ENCODE data around the gene SLC25A22.

- TF ChIP-seq CTCF (IDR thresholded peaks at IDR 0.05) (no peak), E2F6 (IDR thresholded peaks at IDR 0.05; ENCODE audit: borderline replicate concordance, low read depth) (no peak), HMGXB4 (CRISPR knock-in tag; IDR thresholded peaks at IDR 0.05; ENCODE audit: borderline replicate concordance) (no peak), POLR2A (IDR thresholded peaks at IDR 0.05; ENCODE audit: low read length) (no peak), ZFP36 (IDR thresholded peaks at IDR 0.05; ENCODE audit: borderline replicate concordance, partially characterized antibody) (no peak), ESRRA (IDR thresholded peaks at IDR 0.05; ENCODE audit: borderline replicate concordance, low read length) (no peak), REST (IDR thresholded peaks at IDR 0.05) (no peak), HEYL (CRISPR knock-in tag; IDR thresholded peaks at IDR 0.05) (no peak), ELK1 (IDR thresholded peaks at IDR 0.05; ENCODE audit: low read depth, low read length) (no peak), MAX (IDR thresholded peaks at IDR 0.05) (no peak), NFE2L2 (conservative IDR thresholded peaks at IDR 0.05; ENCODE audit: low read length) (no peak), MAFK (IDR thresholded peaks at IDR 0.05; ENCODE audit: partially characterized antibody) (no peak), SMC3 (IDR thresholded peaks at IDR 0.05) (no peak), BHLHE40 (IDR thresholded peaks at IDR 0.05; ENCODE audit: low read depth, low read length) (no peak)
Measured at GRCh38 chr11:776263-776560, 21.9 kb downstream of the SLC25A22 start.

Measured in A549 (cell line).